KOPT-K1 (cell line): ENCODE results near the gene MTRF1L.

Experiments
- H3K27ac ChIP-seq: fragments of 200-600 bp; sonication (generic); 2 replicates; pipeline ENCODE4 v1.5.1; 2016; ENCODE audit warnings: antibody characterized with exemption, mild to moderate bottlenecking, low read depth, low read length; ENCODE audit not compliant: poor library complexity, severe bottlenecking
- H3K36me3 ChIP-seq: fragments of 200-600 bp; sonication (generic); 2 replicates; pipeline ENCODE4 v1.5.1; 2017; ENCODE audit warnings: antibody characterized with exemption, mild to moderate bottlenecking, low read length, moderate library complexity; ENCODE audit not compliant: insufficient read depth
- H3K9me3 ChIP-seq: fragments of 200-600 bp; sonication (generic); 2 replicates; pipeline ENCODE4 v1.5.1; 2017; ENCODE audit warnings: antibody characterized with exemption, low read length, mild to moderate bottlenecking; ENCODE audit not compliant: insufficient read depth, poor library complexity, severe bottlenecking

Gene MTRF1L

DNA sequence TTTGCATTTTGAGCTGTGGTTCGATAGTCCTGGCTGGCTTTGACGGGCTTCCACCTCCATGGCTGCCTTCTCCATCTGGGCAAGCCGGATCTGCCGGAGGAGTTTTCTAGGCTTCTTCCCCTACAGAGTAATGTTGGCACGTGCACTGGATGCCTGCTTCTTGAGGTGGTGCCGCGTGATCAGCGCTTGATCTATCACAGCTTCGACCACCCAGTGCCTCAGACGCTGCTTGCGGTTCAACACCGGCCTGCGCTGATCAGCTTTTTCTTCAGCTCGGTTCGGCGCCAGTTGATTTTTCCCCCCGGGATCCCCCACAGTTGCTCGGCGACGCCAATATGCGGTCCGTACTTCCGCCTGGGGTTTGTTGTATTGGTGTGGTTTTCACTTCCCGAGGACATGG, 43.2 kb downstream of the MTRF1L start:
- H3K9me3 ChIP-seq = peaks cover 8% of the 10 kb centered on the region
- H3K36me3 ChIP-seq = no peaks in the 10 kb centered on the region
- H3K27ac ChIP-seq = no peak overlapping the region

DNA sequence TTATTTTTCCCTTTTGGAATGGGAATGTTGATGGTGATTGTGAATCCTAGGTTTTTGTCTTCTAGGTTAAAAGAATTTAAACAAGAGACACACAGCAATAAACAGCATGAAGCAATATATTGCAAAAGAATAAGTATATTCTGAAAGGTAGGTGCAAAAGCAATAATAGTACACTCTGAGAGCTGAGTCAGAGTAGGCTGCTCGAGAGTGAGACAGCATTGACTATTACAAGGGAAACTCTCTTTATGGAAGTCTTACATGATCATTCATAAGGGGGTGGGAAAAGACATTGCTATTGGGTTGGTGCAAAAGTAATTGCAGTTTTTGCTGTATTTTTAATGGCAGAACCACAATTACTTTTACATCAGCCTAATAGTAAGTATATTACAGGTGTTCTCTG, 44.7 kb downstream of the MTRF1L start:
- H3K27ac ChIP-seq = no peak overlapping the region
- H3K9me3 ChIP-seq = peaks cover 8% of the 10 kb centered on the region
- no peaks in the 10 kb centered on the region for H3K36me3 ChIP-seq

DNA sequence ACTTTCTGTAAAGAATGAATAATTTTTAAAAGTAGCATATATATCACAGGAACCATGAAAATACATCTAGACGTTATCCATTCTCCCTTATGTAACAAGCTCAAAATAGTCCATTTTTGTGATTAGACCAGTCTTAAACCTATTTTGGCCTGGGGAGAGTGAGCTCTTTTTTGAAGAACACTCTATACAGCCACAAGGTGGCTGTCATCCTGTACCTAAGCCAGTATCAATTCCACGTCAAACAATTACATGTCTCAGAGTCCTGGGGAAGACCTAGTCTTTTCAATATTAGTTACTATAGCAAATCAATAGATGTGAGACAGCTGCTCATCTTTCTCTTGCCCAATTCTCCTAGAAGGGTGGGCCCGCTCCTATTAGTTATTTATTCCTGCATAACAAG, 48.1 kb downstream of the MTRF1L start:
- no peaks in the 10 kb centered on the region for H3K36me3 ChIP-seq
- H3K9me3 ChIP-seq = peaks cover 8% of the 10 kb centered on the region
- H3K27ac ChIP-seq = no peak overlapping the region

DNA sequence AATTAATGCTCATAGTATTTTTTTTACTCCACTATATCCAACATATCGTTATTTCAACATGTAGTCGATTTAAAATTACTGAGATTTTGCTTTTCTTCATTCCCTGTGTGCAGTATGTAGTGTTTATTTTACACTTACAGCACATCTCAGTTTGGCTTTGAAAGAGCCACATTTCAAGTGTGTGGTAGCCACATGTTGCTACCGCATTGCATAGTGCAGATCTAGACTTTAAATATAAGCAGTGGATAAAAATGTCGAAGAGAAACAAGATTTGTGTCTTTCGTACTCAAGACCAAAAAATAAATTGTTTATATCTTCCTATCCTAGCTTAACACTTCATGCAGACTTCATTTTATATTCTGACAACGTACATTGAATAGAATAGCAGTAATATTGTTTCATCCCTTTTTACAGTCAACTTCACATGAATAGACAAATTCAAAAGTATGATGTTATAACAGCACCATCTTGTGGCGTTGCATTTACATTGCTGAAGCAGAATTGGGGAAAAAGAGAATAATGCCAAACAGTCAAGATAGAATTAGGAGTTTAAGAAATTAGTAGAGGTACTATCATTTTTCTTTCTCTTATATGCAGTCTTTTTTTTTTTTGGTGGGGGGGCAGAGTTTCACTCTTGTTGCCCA, 49.5 kb downstream of the MTRF1L start:
- Histone ChIP-seq H3K27ac (no peak overlapping the region), H3K9me3 (peaks cover 8% of the 10 kb centered on the region), H3K36me3 (no peaks in the 10 kb centered on the region)

DNA sequence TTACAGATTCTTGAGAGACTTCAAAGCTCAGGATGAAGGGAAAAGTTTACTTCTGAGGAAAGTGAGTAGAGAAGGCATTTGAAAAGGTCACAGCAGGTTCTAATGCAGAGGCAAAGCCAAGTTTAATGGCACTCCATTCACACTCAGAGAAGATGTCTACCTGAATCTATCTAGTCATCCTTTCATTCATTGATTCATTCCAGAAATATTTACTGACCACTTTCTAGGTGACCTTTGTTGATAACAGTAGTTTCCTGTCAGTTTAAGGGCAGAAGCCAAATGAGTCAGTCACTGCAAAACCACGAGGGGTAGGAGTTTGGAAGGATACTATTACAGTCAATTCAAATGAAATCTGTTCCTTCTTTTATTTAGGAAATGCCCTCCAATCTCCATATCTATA, 50.5 kb downstream of the MTRF1L start:
- Histone ChIP-seq H3K36me3 (no peaks in the 10 kb centered on the region), H3K27ac (no peak overlapping the region), H3K9me3 (peaks cover 8% of the 10 kb centered on the region)

DNA sequence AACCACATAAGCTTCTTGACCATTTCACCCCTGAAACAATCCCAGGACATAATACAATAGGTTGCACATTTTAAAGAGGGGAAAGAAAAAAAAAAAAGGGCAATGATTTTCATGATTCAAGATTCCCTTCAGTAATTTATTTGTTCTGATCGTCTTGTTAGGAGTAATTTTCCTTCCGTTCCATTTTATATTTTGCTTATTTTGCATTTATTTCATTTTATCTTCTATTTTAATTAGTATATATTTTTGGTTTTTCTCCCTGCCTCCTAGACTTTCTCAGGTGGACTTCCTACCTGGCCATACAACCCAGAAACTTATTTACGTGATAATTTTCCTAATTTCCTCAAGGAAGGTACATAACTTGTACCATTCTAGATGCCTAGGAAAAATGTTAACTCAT, 52.3 kb downstream of the MTRF1L start:
- Histone ChIP-seq H3K9me3 (no peaks in the 10 kb centered on the region), H3K27ac (no peak overlapping the region), H3K36me3 (no peaks in the 10 kb centered on the region)

DNA sequence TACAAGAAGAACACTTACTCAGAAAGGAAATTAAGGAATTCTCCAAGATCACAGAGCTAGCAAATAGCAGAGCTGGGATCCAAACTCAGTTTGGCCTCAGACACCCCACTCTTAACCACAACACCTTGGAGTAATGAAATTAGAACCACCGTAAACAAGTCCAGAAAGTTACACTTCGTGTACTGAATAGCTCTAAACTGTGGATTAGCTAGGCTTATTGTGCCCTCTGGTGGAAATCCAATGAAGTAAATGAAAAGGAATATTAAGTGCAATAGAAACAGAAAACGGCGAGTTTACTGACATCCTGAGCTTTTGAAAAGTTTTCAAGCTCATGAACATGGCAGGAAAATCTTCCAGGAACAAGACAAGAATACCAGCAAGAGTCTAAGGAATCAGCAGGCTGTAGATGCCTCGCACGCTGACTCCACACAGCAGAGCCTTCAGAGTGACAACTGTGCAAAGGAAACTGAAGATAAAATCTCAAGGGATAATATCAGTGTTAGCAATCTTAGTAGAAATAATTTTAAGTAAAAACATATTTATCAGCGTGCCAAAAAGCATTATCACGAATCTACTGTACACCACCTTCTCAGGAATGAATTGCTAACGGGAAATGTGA, 54.2 kb downstream of the MTRF1L start:
- Histone ChIP-seq H3K9me3 (no peaks in the 10 kb centered on the region), H3K36me3 (no peaks in the 10 kb centered on the region), H3K27ac (no peak overlapping the region)

DNA sequence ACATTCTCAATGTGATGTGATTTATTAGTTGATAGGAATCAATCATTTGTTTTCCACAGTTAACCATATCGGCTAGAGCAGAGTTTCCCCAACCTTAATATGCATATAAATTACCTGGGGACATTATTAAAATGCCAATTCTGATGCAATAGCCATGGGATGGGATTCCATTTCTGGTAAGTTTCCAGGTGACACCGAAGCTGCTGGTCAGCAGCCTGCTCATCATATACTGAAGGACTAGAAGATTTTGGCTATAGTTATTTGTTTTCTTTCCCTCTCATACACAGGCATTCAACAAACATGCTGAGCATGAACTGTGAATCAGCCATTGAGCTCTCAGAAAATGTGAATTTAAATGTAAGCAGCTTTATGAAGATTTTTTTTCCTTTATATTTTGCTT, 55.5 kb downstream of the MTRF1L start:
- no peaks in the 10 kb centered on the region for H3K9me3 ChIP-seq
- no peaks in the 10 kb centered on the region for H3K36me3 ChIP-seq
- no peak overlapping the region for H3K27ac ChIP-seq

DNA sequence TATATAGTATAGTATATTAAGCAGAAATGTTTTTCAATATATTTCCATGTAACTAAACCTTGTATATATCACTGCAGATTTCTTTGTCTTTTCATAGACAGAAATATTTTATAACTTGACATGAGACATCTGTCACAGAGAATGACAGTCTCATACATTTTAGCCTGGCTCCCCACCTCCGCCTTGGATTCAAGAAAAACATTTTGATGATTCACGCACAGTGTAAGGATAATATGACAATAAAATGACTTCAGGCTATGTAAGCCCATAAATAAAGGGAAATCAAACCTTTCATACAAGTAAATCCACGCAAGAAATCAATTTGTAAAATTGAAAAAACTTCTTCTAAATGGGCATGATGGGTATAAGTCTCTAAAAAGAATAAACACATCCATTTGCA, 56.0 kb downstream of the MTRF1L start:
- Histone ChIP-seq H3K36me3 (no peaks in the 10 kb centered on the region), H3K27ac (no peak overlapping the region), H3K9me3 (no peaks in the 10 kb centered on the region)

DNA sequence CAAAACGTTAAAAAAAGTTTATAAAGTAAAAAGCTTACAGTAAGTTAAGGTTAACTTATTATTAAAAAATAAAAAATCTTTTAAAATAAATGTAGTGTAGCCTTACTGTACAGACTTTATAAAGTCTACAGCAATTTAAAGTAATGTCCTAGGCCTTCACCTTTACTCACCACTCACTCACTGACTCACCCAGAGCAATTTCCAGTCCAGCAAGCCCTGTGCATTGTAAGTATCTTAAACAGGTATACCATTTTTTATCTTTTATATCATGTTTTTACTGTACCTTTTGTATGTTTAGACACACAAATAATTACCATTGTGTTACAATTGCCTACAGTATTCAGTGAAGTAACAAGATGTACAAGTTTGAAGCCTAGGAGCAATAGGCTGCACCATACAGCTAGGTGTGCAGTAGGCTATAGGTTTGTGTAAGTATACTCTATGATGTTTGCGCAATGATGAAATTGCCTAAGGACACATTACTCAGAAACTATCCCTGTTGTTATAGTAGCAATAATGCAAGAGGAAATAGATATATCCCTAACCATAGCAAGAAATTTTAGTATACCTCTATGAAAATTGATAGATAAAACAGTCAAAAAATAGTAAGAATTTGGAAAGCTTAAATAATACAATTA, 59.1 kb downstream of the MTRF1L start:
- Histone ChIP-seq H3K9me3 (no peaks in the 10 kb centered on the region), H3K27ac (no peak overlapping the region), H3K36me3 (no peaks in the 10 kb centered on the region)

DNA sequence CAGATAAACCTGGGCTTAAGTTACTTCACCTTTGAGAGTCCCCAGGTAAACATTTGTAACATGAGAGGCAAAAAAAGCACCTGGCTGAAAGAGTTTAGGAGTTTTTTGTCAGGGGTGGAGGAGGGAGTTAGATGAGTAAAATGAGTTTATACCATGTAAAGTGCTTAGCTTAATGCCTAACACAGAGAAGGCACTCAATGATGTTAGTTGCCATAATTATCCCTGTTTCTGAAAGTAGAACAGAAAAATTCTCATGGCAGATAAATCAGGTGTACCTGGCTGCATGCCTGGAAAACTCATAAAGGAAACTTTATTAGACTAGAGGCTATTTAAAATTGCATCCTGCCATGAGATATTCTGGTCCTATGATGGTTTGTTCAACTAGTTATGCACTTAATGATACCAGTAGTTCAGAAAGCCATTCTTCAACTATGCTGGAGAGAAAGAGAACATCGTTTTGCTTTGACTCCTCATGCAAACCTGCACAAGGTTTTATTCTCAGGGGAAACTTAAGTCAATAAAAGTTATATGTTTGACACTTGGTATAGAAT, 60.1 kb downstream of the MTRF1L start:
- Histone ChIP-seq H3K36me3 (no peaks in the 10 kb centered on the region), H3K27ac (no peak overlapping the region), H3K9me3 (no peaks in the 10 kb centered on the region)

DNA sequence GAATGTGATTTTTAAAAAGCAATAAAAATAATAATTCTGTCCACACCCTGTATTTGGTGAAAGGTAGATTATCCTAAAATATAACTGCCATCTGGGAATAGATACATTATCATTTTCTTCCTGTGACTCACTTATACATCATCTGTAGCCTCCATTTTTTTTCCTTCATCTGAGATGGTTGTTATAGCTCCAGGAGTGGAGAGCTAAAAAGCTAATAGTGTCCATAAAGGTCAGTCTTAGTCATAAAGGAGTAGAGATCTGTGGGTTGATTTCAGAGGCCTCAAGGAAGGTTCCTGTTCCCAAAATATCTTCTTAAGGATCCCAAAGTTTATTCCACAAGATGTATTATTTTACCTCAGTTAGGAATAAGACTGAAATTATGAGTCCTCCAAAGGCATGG, 60.8 kb downstream of the MTRF1L start:
- H3K36me3 ChIP-seq = no peaks in the 10 kb centered on the region
- no peaks in the 10 kb centered on the region for H3K9me3 ChIP-seq
- no peak overlapping the region for H3K27ac ChIP-seq
